ENCODE measurements around the gene ELMO1.

The ELMO1 gene

DNA sequence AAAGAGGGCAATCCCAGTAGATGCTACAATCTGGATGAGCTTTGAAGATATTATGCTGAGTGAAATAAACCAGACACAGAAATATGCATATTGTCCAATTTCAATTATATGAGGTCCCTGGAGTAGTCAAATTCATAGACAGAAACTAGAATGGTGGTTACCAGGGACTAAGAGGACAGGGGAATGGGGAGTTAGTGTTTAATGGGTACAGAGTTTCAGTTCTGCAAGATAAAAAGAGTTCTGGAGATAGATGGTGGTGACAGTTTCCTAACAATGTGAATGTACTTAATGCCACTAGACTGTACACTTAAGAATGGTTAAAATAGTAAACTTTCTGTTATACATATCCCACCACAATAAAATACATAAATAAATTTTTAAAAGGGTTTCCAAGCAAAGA is 236.6 kb downstream of the ELMO1 start:
- ATAC-seq (ENCODE audit: insufficient read depth, low read depth), result no peak
- no peak overlapping the region for H3K4me2 ChIP-seq (ENCODE audit: insufficient read depth, low read length)

DNA sequence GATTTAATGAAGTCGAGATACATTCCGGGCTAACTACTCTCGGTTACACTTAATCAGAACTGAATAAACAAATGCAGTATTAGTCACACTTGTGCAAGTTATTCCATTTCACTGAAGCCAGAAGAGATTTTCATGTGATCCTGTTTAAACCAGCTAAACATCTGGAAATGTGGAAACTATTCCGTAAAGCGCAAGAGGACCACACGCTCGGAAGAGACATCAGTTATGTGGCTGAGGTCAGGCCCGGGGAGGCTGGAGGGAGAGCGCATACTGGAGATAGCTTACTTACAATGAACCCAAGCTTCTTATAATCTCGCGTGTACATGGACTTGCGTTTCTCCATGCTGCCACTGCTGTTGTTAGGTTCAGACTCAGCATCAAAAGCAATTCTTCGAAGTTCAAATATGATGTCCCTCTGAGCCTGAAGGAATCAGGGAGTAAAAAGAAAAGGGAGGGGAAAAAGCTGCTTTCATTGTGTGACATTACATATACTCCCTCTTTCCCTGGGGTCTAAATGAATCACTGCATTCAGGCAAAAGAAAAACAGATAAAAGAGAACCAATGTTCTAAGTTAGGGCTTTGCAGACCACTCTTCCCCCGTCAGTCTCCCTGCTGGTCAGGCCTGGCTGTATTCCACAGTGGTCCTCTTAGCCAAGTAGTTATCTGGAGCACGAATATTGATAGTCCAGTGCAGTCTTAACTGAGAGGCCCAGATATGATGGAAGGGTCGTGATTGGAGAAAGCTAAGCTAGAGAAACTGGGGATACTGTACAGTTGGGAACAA is 237.4 kb downstream of the ELMO1 start:
- DNase-seq (no peak), ATAC-seq (ENCODE audit: insufficient read depth, low read depth) (no peak)
- no peaks in the 10 kb centered on the region for H3K27me3 ChIP-seq (ENCODE audit: insufficient read depth, low read length, poor library complexity)
- TF ChIP-seq, protein P1, sequence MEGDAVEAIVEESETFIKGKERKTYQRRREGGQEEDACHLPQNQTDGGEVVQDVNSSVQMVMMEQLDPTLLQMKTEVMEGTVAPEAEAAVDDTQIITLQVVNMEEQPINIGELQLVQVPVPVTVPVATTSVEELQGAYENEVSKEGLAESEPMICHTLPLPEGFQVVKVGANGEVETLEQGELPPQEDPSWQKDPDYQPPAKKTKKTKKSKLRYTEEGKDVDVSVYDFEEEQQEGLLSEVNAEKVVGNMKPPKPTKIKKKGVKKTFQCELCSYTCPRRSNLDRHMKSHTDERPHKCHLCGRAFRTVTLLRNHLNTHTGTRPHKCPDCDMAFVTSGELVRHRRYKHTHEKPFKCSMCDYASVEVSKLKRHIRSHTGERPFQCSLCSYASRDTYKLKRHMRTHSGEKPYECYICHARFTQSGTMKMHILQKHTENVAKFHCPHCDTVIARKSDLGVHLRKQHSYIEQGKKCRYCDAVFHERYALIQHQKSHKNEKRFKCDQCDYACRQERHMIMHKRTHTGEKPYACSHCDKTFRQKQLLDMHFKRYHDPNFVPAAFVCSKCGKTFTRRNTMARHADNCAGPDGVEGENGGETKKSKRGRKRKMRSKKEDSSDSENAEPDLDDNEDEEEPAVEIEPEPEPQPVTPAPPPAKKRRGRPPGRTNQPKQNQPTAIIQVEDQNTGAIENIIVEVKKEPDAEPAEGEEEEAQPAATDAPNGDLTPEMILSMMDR (IDR thresholded peaks at IDR 0.05; ENCODE audit: borderline replicate concordance, extremely low read depth, low read length, poor library complexity, severe bottlenecking), result no peak
- TF ChIP-seq EZH2 (IDR thresholded peaks at IDR 0.05; ENCODE audit: borderline replicate concordance, low read depth, low read length, severe bottlenecking), result no peak
- H3K36me3 ChIP-seq (ENCODE audit: insufficient read depth, low read length), result peaks cover 44% of the 10 kb centered on the region
- no peak overlapping the region for H3K4me3 ChIP-seq (ENCODE audit: low read depth in 1 of 2, low read length in 2 of 2)
- no peak overlapping the region for H3K9ac ChIP-seq (ENCODE audit: low read depth, low read length)
- no peak overlapping the region for H2AFZ ChIP-seq (ENCODE audit: low read depth, low read length)
- no peaks in the 10 kb centered on the region for H3K9me3 ChIP-seq (ENCODE audit: insufficient read depth, low read length, severe bottlenecking)
- no peaks in the 10 kb centered on the region for H4K20me1 ChIP-seq (ENCODE audit: insufficient read depth, low read length)
- no peaks in the 10 kb centered on the region for H3K79me2 ChIP-seq (ENCODE audit: insufficient read depth, low read length)
- H3K4me1 ChIP-seq (ENCODE audit: insufficient read depth, low read length), result no peaks in the 10 kb centered on the region
- no peak overlapping the region for H3K27ac ChIP-seq (ENCODE audit: low read length)
- H3K4me2 ChIP-seq (ENCODE audit: insufficient read depth, low read length), result no peak overlapping the region

More for the DNA sequence above, 236.6 kb downstream of the ELMO1 start:
- H3K4me3 ChIP-seq (ENCODE audit: low read depth in 1 of 2, low read length in 2 of 2), result no peak overlapping the region
- no peaks in the 10 kb centered on the region for H3K27me3 ChIP-seq (ENCODE audit: insufficient read depth, low read length, poor library complexity)
- no peaks in the 10 kb centered on the region for H3K79me2 ChIP-seq (ENCODE audit: insufficient read depth, low read length)
- DNase-seq, result no peak
- no peaks in the 10 kb centered on the region for H3K4me1 ChIP-seq (ENCODE audit: insufficient read depth, low read length)
- H3K36me3 ChIP-seq (ENCODE audit: insufficient read depth, low read length), result peaks cover 44% of the 10 kb centered on the region
- no peaks in the 10 kb centered on the region for H4K20me1 ChIP-seq (ENCODE audit: insufficient read depth, low read length)
- H3K27ac ChIP-seq (ENCODE audit: low read length), result no peak overlapping the region
- no peaks in the 10 kb centered on the region for H3K9me3 ChIP-seq (ENCODE audit: insufficient read depth, low read length, severe bottlenecking)
- H2AFZ ChIP-seq (ENCODE audit: low read depth, low read length), result no peak overlapping the region
- TF ChIP-seq, protein P1 (IDR thresholded peaks at IDR 0.05; ENCODE audit: borderline replicate concordance, extremely low read depth, low read length, poor library complexity, severe bottlenecking), result no peak
- no peak for TF ChIP-seq EZH2 (IDR thresholded peaks at IDR 0.05; ENCODE audit: borderline replicate concordance, low read depth, low read length, severe bottlenecking)
- no peak overlapping the region for H3K9ac ChIP-seq (ENCODE audit: low read depth, low read length)

DNA sequence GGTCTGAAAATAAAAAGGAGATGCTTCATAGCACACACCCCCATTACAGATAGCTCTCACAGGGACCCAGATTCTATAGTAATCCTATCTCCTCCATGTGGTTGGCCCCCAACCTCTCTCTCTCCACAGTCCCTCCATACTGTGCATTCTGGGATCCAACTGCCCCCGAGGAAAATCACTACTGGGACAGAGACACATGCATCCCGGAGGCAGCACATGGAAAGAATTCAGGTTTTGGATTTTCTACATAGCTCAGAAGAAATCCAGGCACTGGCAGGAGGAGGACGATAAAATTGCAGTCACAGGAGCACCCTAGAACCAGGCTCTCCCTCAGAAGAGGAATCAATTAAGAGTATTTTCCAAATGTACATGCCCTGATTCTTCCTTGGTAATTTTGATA is 239.5 kb downstream of the ELMO1 start:
- peaks cover 50% of the 10 kb centered on the region for H3K36me3 ChIP-seq (ENCODE audit: insufficient read depth, low read length)
- TF ChIP-seq, protein P1 (IDR thresholded peaks at IDR 0.05; ENCODE audit: borderline replicate concordance, extremely low read depth, low read length, poor library complexity, severe bottlenecking), result no peak
- no peak for TF ChIP-seq EZH2 (IDR thresholded peaks at IDR 0.05; ENCODE audit: borderline replicate concordance, low read depth, low read length, severe bottlenecking)
- ATAC-seq (ENCODE audit: insufficient read depth, low read depth), result no peak
- H4K20me1 ChIP-seq (ENCODE audit: insufficient read depth, low read length), result no peaks in the 10 kb centered on the region
- H3K9me3 ChIP-seq (ENCODE audit: insufficient read depth, low read length, severe bottlenecking), result no peaks in the 10 kb centered on the region
- H3K9ac ChIP-seq (ENCODE audit: low read depth, low read length), result no peak overlapping the region
- no peaks in the 10 kb centered on the region for H3K27me3 ChIP-seq (ENCODE audit: insufficient read depth, low read length, poor library complexity)
- H3K4me2 ChIP-seq (ENCODE audit: insufficient read depth, low read length), result no peak overlapping the region
- H3K27ac ChIP-seq (ENCODE audit: low read length), result no peak overlapping the region
- no peak for DNase-seq
- H3K4me1 ChIP-seq (ENCODE audit: insufficient read depth, low read length), result no peaks in the 10 kb centered on the region
- no peak overlapping the region for H3K4me3 ChIP-seq (ENCODE audit: low read depth in 1 of 2, low read length in 2 of 2)
- no peaks in the 10 kb centered on the region for H3K79me2 ChIP-seq (ENCODE audit: insufficient read depth, low read length)
- no peak overlapping the region for H2AFZ ChIP-seq (ENCODE audit: low read depth, low read length)

Measured in DND-41 (cell line).